Measurements from ENCODE around the gene DNAJC6.
"Not testable (repeated sequence)": the region's sequence is repeated elsewhere in the genome, so short reads cannot be mapped to it uniquely, and the experiment has no call there.

Gene DNAJC6

GRCh38 chr1:65440915-65441314 is 131.6 kb downstream of the DNAJC6 start:
- H3K27me3 Mint-ChIP-seq: no peaks in the 10 kb centered on the region
- H3K27ac Mint-ChIP-seq: no peak overlapping the region
- H3K4me3 Mint-ChIP-seq: no peak overlapping the region
- H3K4me1 Mint-ChIP-seq: no peaks in the 10 kb centered on the region
- peaks cover 5% of the 10 kb centered on the region for H3K36me3 Mint-ChIP-seq
- no peaks in the 10 kb centered on the region for H3K9me3 Mint-ChIP-seq

DNA sequence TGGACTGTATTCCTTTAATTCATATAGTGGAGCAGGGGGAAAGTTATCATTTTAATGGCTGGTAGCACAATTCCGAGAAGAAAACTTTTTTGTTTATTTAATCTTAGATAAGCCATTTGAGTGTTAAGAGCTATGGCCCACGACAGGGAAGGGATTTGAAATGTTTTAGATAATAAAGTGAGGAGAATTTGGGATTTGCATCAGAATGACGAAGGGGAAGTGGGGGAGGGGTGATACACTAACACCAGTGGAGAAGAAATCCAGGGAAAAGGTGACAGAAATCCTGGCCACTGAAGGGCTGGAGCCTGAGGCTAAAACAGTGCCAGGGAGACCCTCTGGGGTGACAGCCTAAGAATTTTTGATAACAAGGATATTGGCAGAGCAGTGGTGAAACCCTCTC is 132.1 kb downstream of the DNAJC6 start:
- H3K4me1 Mint-ChIP-seq: no peaks in the 10 kb centered on the region
- H3K9me3 Mint-ChIP-seq: no peaks in the 10 kb centered on the region
- H3K27ac Mint-ChIP-seq: no peak overlapping the region
- H3K4me3 Mint-ChIP-seq: no peak overlapping the region
- peaks cover 5% of the 10 kb centered on the region for H3K36me3 Mint-ChIP-seq
- no peaks in the 10 kb centered on the region for H3K27me3 Mint-ChIP-seq

GRCh38 chr1:65442442-65442841 is 133.1 kb downstream of the DNAJC6 start:
- Mint-ChIP-seq H3K36me3 (peaks cover 3% of the 10 kb centered on the region), H3K27ac (no peak overlapping the region), H3K9me3 (no peaks in the 10 kb centered on the region), H3K4me1 (no peaks in the 10 kb centered on the region), H3K4me3 (no peak overlapping the region), H3K27me3 (no peaks in the 10 kb centered on the region)

DNA sequence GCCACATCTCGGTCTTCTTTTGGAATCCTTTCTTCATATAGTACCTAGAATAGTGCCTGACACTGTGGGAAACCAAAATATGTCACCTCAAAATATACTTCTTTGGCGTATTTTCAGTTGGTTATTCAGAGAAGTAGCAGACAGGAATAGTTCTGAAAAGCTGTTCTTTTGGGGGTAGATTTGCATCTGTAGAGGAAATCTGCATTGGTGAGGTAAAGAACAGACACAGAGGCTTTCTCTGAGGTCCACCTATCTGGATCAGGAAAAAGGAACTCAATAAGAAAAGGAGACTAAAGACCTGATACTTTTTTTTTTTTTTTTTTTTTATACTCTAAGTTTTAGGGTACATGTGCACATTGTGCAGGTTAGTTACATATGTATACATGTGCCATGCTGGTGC is 134.3 kb downstream of the DNAJC6 start:
- Mint-ChIP-seq H3K9me3 (no peaks in the 10 kb centered on the region), H3K27ac (no peak overlapping the region), H3K4me1 (no peaks in the 10 kb centered on the region), H3K27me3 (no peaks in the 10 kb centered on the region), H3K4me3 (no peak overlapping the region), H3K36me3 (peaks cover 3% of the 10 kb centered on the region)

- peaks cover 3% of the 10 kb centered on the region for H3K36me3 Mint-ChIP-seq
- H3K27me3 Mint-ChIP-seq: no peaks in the 10 kb centered on the region
- H3K4me3 Mint-ChIP-seq: no peak overlapping the region
- H3K9me3 Mint-ChIP-seq: no peaks in the 10 kb centered on the region
- H3K4me1 Mint-ChIP-seq: no peaks in the 10 kb centered on the region
- no peak overlapping the region for H3K27ac Mint-ChIP-seq
Observed at GRCh38 chr1:65444128-65444640, 134.8 kb downstream of the DNAJC6 start.

- peaks cover 2% of the 10 kb centered on the region for H3K36me3 Mint-ChIP-seq
- H3K4me3 Mint-ChIP-seq: no peak overlapping the region
- no peaks in the 10 kb centered on the region for H3K27me3 Mint-ChIP-seq
- H3K27ac Mint-ChIP-seq: no peak overlapping the region
- H3K9me3 Mint-ChIP-seq: no peaks in the 10 kb centered on the region
- H3K4me1 Mint-ChIP-seq: no peaks in the 10 kb centered on the region
Observed at GRCh38 chr1:65445837-65446236, 136.5 kb downstream of the DNAJC6 start.

DNA sequence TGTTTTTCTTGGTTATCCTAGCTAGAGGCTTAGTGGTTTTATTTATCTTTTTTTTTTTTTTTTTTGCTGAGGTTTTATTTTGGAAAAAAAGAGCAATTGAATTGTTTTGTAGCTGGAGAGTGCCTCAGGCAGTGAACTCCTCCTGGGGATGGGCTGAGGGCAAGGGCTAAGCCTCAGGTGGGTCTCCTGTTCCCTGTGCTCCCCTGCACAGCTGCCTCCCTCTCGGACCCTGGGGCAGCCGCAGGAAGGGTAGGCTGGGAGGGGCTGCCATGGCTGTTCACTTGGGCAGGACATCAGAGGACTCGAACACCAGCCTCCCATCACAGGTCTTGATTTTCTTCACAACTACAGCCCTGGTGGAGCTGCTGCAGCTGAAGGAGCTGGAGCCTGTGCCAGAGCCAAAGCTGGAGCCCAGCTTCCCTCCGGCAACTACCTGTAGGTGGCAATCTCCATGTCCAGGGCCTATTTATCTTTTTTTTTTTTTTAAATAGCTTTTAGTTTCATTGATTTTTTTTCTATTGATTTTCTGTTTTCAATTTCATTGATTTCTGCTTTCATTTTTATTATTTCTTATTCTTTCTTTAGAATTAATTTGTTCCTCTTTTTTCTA is 140.0 kb downstream of the DNAJC6 start:
- Mint-ChIP-seq H3K27me3 (no peaks in the 10 kb centered on the region), H3K27ac (no peak overlapping the region), H3K4me3 (no peak overlapping the region), H3K36me3 (peaks cover 1% of the 10 kb centered on the region), H3K4me1 (no peaks in the 10 kb centered on the region), H3K9me3 (no peaks in the 10 kb centered on the region)

DNA sequence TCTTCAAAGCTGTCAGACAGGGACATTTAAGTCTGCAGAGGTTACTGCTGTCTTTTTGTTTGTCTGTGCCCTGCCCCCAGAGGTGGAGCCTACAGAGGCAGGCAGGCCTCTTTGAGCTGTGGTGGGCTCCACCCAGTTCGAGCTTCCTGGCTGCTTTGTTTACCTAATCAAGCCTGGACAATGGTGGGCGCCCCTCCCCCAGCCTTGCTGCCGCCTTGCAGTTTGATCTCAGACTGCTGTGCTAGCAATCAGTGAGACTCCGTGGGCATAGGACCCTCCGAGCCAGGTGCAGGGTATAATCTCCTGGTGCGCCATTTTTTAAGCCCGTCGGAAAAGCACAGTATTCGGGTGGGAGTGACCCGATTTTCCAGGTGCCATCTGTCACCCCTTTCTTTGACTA is 146.3 kb downstream of the DNAJC6 start:
- not testable (repeated sequence) for H3K36me3 Mint-ChIP-seq, H3K4me3 Mint-ChIP-seq, H3K27me3 Mint-ChIP-seq, H3K27ac Mint-ChIP-seq
- peaks cover 10% of the 10 kb centered on the region for H3K9me3 Mint-ChIP-seq
- peaks cover 27% of the 10 kb centered on the region for H3K4me1 Mint-ChIP-seq

- Mint-ChIP-seq H3K27me3 (no peaks in the 10 kb centered on the region), H3K9me3 (peaks cover 10% of the 10 kb centered on the region), H3K4me1 (peaks cover 27% of the 10 kb centered on the region), H3K36me3 (peaks cover 9% of the 10 kb centered on the region), H3K27ac (no peak overlapping the region), H3K4me3 (no peak overlapping the region)
Observed at GRCh38 chr1:65456481-65456880, 147.1 kb downstream of the DNAJC6 start.

DNA sequence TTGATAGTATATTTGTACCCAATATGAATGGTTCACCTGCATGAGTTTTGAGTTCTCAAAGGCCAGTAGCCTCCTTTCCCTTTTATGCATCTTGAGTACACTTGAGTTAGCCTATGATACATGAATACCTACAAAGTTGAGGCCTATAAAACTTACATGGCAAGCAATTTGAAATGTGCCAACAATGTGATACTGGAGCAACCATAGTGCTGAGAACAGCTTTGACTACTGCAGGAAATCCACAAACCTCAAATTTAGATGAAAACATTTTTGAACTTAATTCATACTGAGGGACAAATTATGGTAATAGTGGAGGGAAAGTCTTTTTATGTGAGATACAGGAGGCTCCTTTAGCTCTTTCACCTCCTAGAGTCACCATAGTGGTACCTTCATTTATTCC is 148.5 kb downstream of the DNAJC6 start:
- Mint-ChIP-seq H3K9me3 (peaks cover 10% of the 10 kb centered on the region), H3K36me3 (peaks cover 11% of the 10 kb centered on the region), H3K4me3 (no peak overlapping the region), H3K27me3 (no peaks in the 10 kb centered on the region), H3K27ac (no peak overlapping the region), H3K4me1 (peaks cover 27% of the 10 kb centered on the region)

GRCh38 chr1:65458730-65459396 is 149.5 kb downstream of the DNAJC6 start:
- Mint-ChIP-seq H3K4me3 (no peak overlapping the region), H3K27ac (no peak overlapping the region), H3K9me3 (peaks cover 10% of the 10 kb centered on the region), H3K4me1 (peaks cover 27% of the 10 kb centered on the region), H3K36me3 (peaks cover 10% of the 10 kb centered on the region), H3K27me3 (no peaks in the 10 kb centered on the region)

- Mint-ChIP-seq H3K36me3 (peaks cover 10% of the 10 kb centered on the region), H3K9me3 (peaks cover 10% of the 10 kb centered on the region), H3K27me3 (no peaks in the 10 kb centered on the region), H3K4me1 (peaks cover 27% of the 10 kb centered on the region), H3K27ac (no peak overlapping the region), H3K4me3 (no peak overlapping the region)
Observed at GRCh38 chr1:65459397-65459768, 150.0 kb downstream of the DNAJC6 start.
